ENCODE measurements around the gene S100B.

S100B gene

GRCh38 chr21:46568562-46568961 is 36.3 kb downstream of the S100B start:
- no peak for TF ChIP-seq ZNF274 (IDR thresholded peaks at IDR 0.05; ENCODE audit: low read depth, low read length)

GRCh38 chr21:46567348-46567747 is 37.5 kb downstream of the S100B start:
- no peak overlapping the region for H3K4me3 ChIP-seq (ENCODE audit: low read length)
- no peak for TF ChIP-seq ZNF274 (IDR thresholded peaks at IDR 0.05; ENCODE audit: low read depth, low read length)

More at GRCh38 chr21:46568562-46568961, 36.3 kb downstream of the S100B start:
- no peak overlapping the region for H3K4me3 ChIP-seq (ENCODE audit: low read length)

- TF ChIP-seq ZNF274 (IDR thresholded peaks at IDR 0.05; ENCODE audit: low read depth, low read length): no peak
- H3K4me3 ChIP-seq (ENCODE audit: low read length): no peak overlapping the region
Observed at GRCh38 chr21:46564391-46564790, 40.5 kb downstream of the S100B start.

GRCh38 chr21:46562964-46563607 is 41.8 kb downstream of the S100B start:
- no peak for TF ChIP-seq ZNF274 (IDR thresholded peaks at IDR 0.05; ENCODE audit: low read depth, low read length)
- no peak overlapping the region for H3K4me3 ChIP-seq (ENCODE audit: low read length)

GRCh38 chr21:46562472-46562871 is 42.4 kb downstream of the S100B start:
- no peak overlapping the region for H3K4me3 ChIP-seq (ENCODE audit: low read length)
- no peak for TF ChIP-seq ZNF274 (IDR thresholded peaks at IDR 0.05; ENCODE audit: low read depth, low read length)

GRCh38 chr21:46561445-46562090 is 43.3 kb downstream of the S100B start:
- no peak overlapping the region for H3K4me3 ChIP-seq (ENCODE audit: low read length)
- no peak for TF ChIP-seq ZNF274 (IDR thresholded peaks at IDR 0.05; ENCODE audit: low read depth, low read length)

- no peak for TF ChIP-seq ZNF274 (IDR thresholded peaks at IDR 0.05; ENCODE audit: low read depth, low read length)
- H3K4me3 ChIP-seq (ENCODE audit: low read length): no peak overlapping the region
Observed at GRCh38 chr21:46560568-46561444, 44.1 kb downstream of the S100B start.

- TF ChIP-seq ZNF274 (IDR thresholded peaks at IDR 0.05; ENCODE audit: low read depth, low read length): no peak
Observed at GRCh38 chr21:46559291-46559983, 45.4 kb downstream of the S100B start.

GRCh38 chr21:46557919-46558392 is 46.9 kb downstream of the S100B start:
- no peak for TF ChIP-seq ZNF274 (IDR thresholded peaks at IDR 0.05; ENCODE audit: low read depth, low read length)
- H3K4me3 ChIP-seq (ENCODE audit: low read length): no peak overlapping the region

More at GRCh38 chr21:46559291-46559983, 45.4 kb downstream of the S100B start:
- H3K4me3 ChIP-seq (ENCODE audit: low read length): no peak overlapping the region; the same call in 1 of the 2 replicates

GRCh38 chr21:46557469-46557868 is 47.4 kb downstream of the S100B start:
- no peak for TF ChIP-seq ZNF274 (IDR thresholded peaks at IDR 0.05; ENCODE audit: low read depth, low read length)
- H3K4me3 ChIP-seq (ENCODE audit: low read length): no peak overlapping the region

- H3K4me3 ChIP-seq (ENCODE audit: low read length): no peak overlapping the region
- TF ChIP-seq ZNF274 (IDR thresholded peaks at IDR 0.05; ENCODE audit: low read depth, low read length): no peak
Observed at GRCh38 chr21:46556802-46557201, 48.1 kb downstream of the S100B start.

- no peak for TF ChIP-seq ZNF274 (IDR thresholded peaks at IDR 0.05; ENCODE audit: low read depth, low read length)
- H3K4me3 ChIP-seq (ENCODE audit: low read length): no peak overlapping the region
Observed at GRCh38 chr21:46555678-46556077, 49.2 kb downstream of the S100B start.

- TF ChIP-seq ZNF274 (IDR thresholded peaks at IDR 0.05; ENCODE audit: low read depth, low read length): no peak
- H3K4me3 ChIP-seq (ENCODE audit: low read length): no peak overlapping the region
Observed at GRCh38 chr21:46555225-46555617, 49.7 kb downstream of the S100B start.

Measured in GM08714 (cell line).